RKO (cell line): ENCODE results near the gene TEAD4.

Experiments
- DNase-seq: peaks from one replicate; pipeline ENCODE4 v3.0.0-alpha.2; 2016; ENCODE audit warnings: low spot score

TEAD4 gene

GRCh38 chr12:2959192-2959504 is at the start of gene TEAD4:
TSS of gene TEAD4 (plus strand) at chr12:2959397.
- DNase-seq: peak; percentile 64

- no peak for DNase-seq
Measured at GRCh38 chr12:2912216-2912575, 47.0 kb upstream of the TEAD4 start.

GRCh38 chr12:2919249-2919648 is 39.9 kb upstream of the TEAD4 start:
- DNase-seq: no peak

- DNase-seq: peak; percentile 9
Measured at GRCh38 chr12:2922329-2922728, 36.9 kb upstream of the TEAD4 start.

- DNase-seq: no peak
Measured at GRCh38 chr12:2923057-2923456, 36.1 kb upstream of the TEAD4 start.

- peak; percentile 30 for DNase-seq
Measured at GRCh38 chr12:2924019-2924418, 35.2 kb upstream of the TEAD4 start.

GRCh38 chr12:2925322-2925995 is 33.7 kb upstream of the TEAD4 start:
- peak; percentile 34 for DNase-seq

GRCh38 chr12:2930865-2931264 is 28.3 kb upstream of the TEAD4 start:
- DNase-seq: no peak

- DNase-seq: no peak
Measured at GRCh38 chr12:2933586-2933985, 25.6 kb upstream of the TEAD4 start.

GRCh38 chr12:2934371-2934770 is 24.8 kb upstream of the TEAD4 start:
- DNase-seq: no peak

GRCh38 chr12:2936301-2936700 is 22.9 kb upstream of the TEAD4 start:
- no peak for DNase-seq

GRCh38 chr12:2937500-2937899 is 21.7 kb upstream of the TEAD4 start:
- no peak for DNase-seq

GRCh38 chr12:2939191-2939590 is 20.0 kb upstream of the TEAD4 start:
- DNase-seq: no peak

GRCh38 chr12:2940564-2940963 is 18.6 kb upstream of the TEAD4 start:
- DNase-seq: no peak

- no peak for DNase-seq
Measured at GRCh38 chr12:2941524-2941923, 17.7 kb upstream of the TEAD4 start.

GRCh38 chr12:2944401-2945047 is 14.7 kb upstream of the TEAD4 start:
- DNase-seq: no peak

- no peak for DNase-seq
Measured at GRCh38 chr12:2949411-2949810, 9.8 kb upstream of the TEAD4 start.

- no peak for DNase-seq
Measured at GRCh38 chr12:2955888-2956287, 3.3 kb upstream of the TEAD4 start.

- DNase-seq: peak; percentile 26
Measured at GRCh38 chr12:2957816-2958431, 1.3 kb upstream of the TEAD4 start.

- DNase-seq: peak; percentile 88
Measured at GRCh38 chr12:2958432-2959191, 585 bp upstream of the TEAD4 start.

- DNase-seq: peak; percentile 67
Measured at GRCh38 chr12:2959505-2960389, 550 bp downstream of the TEAD4 start.

GRCh38 chr12:2960390-2960956 is 1.3 kb downstream of the TEAD4 start:
- peak; percentile 56 for DNase-seq
